HEK293T (cell line): Measurements from ENCODE around the gene PPFIBP1.

Source experiments
- ARNT ChIP-seq: fragments of 450-650 bp; IDR thresholded peaks from 2 replicates; pipeline ENCODE4 v1.6.1; 2017; ENCODE audit warnings: mild to moderate bottlenecking
- BHLHE40 ChIP-seq: fragments of 450-650 bp; IDR thresholded peaks from 2 replicates; pipeline ENCODE4 v1.6.1; 2016; ENCODE audit warnings: mild to moderate bottlenecking, moderate library complexity, borderline replicate concordance
- FOXK2 ChIP-seq: fragments of 450-650 bp; IDR thresholded peaks from 2 replicates; pipeline ENCODE4 v1.6.1; 2016; ENCODE audit warnings: mild to moderate bottlenecking
- HDGF ChIP-seq: fragments of 450-650 bp; IDR thresholded peaks from 2 replicates; pipeline ENCODE4 v1.6.1; 2017; ENCODE audit warnings: antibody characterized with exemption, borderline replicate concordance
- NFRKB ChIP-seq: fragments of 450-650 bp; IDR thresholded peaks from 2 replicates; pipeline ENCODE4 v1.6.1; 2016; ENCODE audit warnings: mild to moderate bottlenecking, moderate library complexity
- SP1 ChIP-seq: fragments of 450-650 bp; IDR thresholded peaks from 2 replicates; pipeline ENCODE4 v1.6.1; 2017
- SUZ12 ChIP-seq: fragments of 450-650 bp; IDR thresholded peaks from 2 replicates; pipeline ENCODE4 v1.6.1; 2016; ENCODE audit warnings: mild to moderate bottlenecking
- ZNF384 ChIP-seq: fragments of 450-650 bp; IDR thresholded peaks from 2 replicates; pipeline ENCODE4 v1.6.1; 2016

DNA sequence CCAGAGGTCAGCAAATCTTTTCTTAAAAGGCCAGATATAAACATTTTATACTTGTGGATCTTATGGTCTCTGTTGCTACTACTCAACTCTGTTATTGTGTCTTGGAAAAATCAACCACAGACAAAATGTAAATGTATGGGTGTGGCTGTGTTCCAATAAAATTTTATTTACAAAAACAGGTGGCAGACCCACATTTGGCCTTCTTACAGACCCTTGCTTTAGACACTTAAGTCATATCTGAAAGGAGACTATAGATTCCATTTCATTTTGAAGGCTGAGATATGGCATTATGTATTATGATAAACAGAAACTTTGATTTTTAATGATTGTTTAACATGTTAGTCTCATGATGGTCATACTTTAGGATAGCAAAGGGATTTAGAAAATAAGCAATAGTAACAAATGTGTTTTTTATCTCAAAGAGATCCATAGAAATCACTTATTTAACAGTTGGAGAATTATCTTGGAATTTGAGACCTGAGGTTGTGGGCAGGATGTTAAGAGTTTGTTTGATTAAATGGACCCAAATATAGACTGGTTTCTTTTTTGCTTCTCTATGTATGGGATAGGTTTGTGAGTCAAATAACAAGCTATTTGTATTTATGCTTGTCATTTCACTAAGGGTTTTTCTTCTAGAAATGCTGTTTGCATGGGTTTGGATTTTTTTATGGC, 51.2 kb downstream of the PPFIBP1 start:
- TF ChIP-seq SP1 (no peak), BHLHE40 (no peak), FOXK2 (no peak), SUZ12 (no peak), ZNF384 (no peak), HDGF (no peak), NFRKB (no peak), ARNT (no peak)
